ENCODE measurements around the gene GNPTG. TPM values are rescaled to one million over a fixed set of nuclear protein-coding genes. Genes with fewer than 3 reads are reported as not detected.

GNPTG gene
- total RNA-seq, 4 donors from 2014 or later = 20.6 to 37.5 (median 30.2) TPM

GRCh38 chr16:1385232-1385631 is 33.5 kb downstream of the GNPTG start:
- Histone ChIP-seq H3K36me3 (peaks cover 0 to 25% of the 10 kb centered on the region in 2 donors), H3K9me3 (no peaks in the 10 kb centered on the region), H3K4me3 (no peak overlapping the region), H3K4me1 (no peaks in the 10 kb centered on the region), H3K27me3 (no peaks in the 10 kb centered on the region), H3K27ac (no peak overlapping the region)
- no peak for DNase-seq
- TF ChIP-seq POLR2A (IDR thresholded peaks at IDR 0.05) (no peak), CTCF (IDR thresholded peaks at IDR 0.05 in 4 of 5, conservative IDR thresholded peaks at IDR 0.05 in 1 of 5) (no peak)
- intact Hi-C loops (cut with DNase I; ENCODE audit: low total_unique reads) (loop anchor here (5.0 kb wide), 1 partner anchor 343 kb away; no protein-coding TSS in a partner anchor), in situ Hi-C loops (cut with MboI; ENCODE audit: low sequenced_read_pairs in 4 of 4) (no loop called here)
- no peak for ATAC-seq

GRCh38 chr16:1387331-1387730 is 35.6 kb downstream of the GNPTG start:
- H3K9me3 ChIP-seq = no peaks in the 10 kb centered on the region
- H3K36me3 ChIP-seq = peaks cover 0 to 31% of the 10 kb centered on the region in 2 donors
- no peak for DNase-seq
- no peak overlapping the region for H3K4me3 ChIP-seq
- in situ Hi-C loops (cut with MboI; ENCODE audit: low sequenced_read_pairs in 4 of 4) = no loop called here
- no peak for ATAC-seq
- no peak overlapping the region for H3K27ac ChIP-seq
- H3K27me3 ChIP-seq = no peaks in the 10 kb centered on the region
- H3K4me1 ChIP-seq = no peaks in the 10 kb centered on the region
- intact Hi-C loops (cut with DNase I; ENCODE audit: low total_unique reads) = loop anchor here (5.0 kb wide), 1 partner anchor 345 kb away; no protein-coding TSS in a partner anchor
- no peak for TF ChIP-seq POLR2A (IDR thresholded peaks at IDR 0.05)
- TF ChIP-seq CTCF (IDR thresholded peaks at IDR 0.05 in 4 of 5, conservative IDR thresholded peaks at IDR 0.05 in 1 of 5) = no peak

- Histone ChIP-seq H3K36me3 (peaks cover 0 to 47% of the 10 kb centered on the region in 2 donors), H3K27ac (no peak overlapping the region), H3K27me3 (no peaks in the 10 kb centered on the region), H3K9me3 (no peaks in the 10 kb centered on the region), H3K4me3 (no peak overlapping the region), H3K4me1 (no peaks in the 10 kb centered on the region)
- no peak for TF ChIP-seq CTCF (IDR thresholded peaks at IDR 0.05 in 4 of 5, conservative IDR thresholded peaks at IDR 0.05 in 1 of 5)
- no peak for TF ChIP-seq POLR2A (IDR thresholded peaks at IDR 0.05)
- intact Hi-C loops (cut with DNase I; ENCODE audit: low total_unique reads) (loop anchor here (5.0 kb wide), 1 partner anchor 347 kb away; no protein-coding TSS in a partner anchor), in situ Hi-C loops (cut with MboI; ENCODE audit: low sequenced_read_pairs in 4 of 4) (no loop called here)
- no peak for DNase-seq
- ATAC-seq = no peak
These were observed 38.0 kb downstream of the GNPTG start for GRCh38 chr16:1389762-1390161.

- no peak for TF ChIP-seq CTCF (IDR thresholded peaks at IDR 0.05 in 4 of 5, conservative IDR thresholded peaks at IDR 0.05 in 1 of 5)
- TF ChIP-seq POLR2A (IDR thresholded peaks at IDR 0.05) = no peak
- Histone ChIP-seq H3K4me1 (no peaks in the 10 kb centered on the region), H3K4me3 (no peak overlapping the region), H3K27me3 (no peaks in the 10 kb centered on the region), H3K27ac (no peak overlapping the region), H3K36me3 (peaks cover 0 to 45% of the 10 kb centered on the region in 2 donors), H3K9me3 (no peaks in the 10 kb centered on the region)
- intact Hi-C loops (cut with DNase I; ENCODE audit: low total_unique reads) (no loop called here), in situ Hi-C loops (cut with MboI; ENCODE audit: low sequenced_read_pairs in 4 of 4) (no loop called here)
- ATAC-seq (no peak), DNase-seq (no peak)
These were observed 38.6 kb downstream of the GNPTG start for GRCh38 chr16:1390239-1390779.

- Histone ChIP-seq H3K36me3 (peaks cover 0 to 46% of the 10 kb centered on the region in 2 donors), H3K9me3 (no peaks in the 10 kb centered on the region), H3K4me1 (no peaks in the 10 kb centered on the region), H3K27ac (no peak overlapping the region), H3K27me3 (no peaks in the 10 kb centered on the region), H3K4me3 (no peak overlapping the region)
- TF ChIP-seq POLR2A (IDR thresholded peaks at IDR 0.05) (no peak), CTCF (IDR thresholded peaks at IDR 0.05 in 4 of 5, conservative IDR thresholded peaks at IDR 0.05 in 1 of 5) (no peak)
- DNase-seq = no peak
- intact Hi-C loops (cut with DNase I; ENCODE audit: low total_unique reads) = no loop called here
- ATAC-seq = no peak
- in situ Hi-C loops (cut with MboI; ENCODE audit: low sequenced_read_pairs in 4 of 4) = no loop called here
These were observed 41.1 kb downstream of the GNPTG start for GRCh38 chr16:1392826-1393225.

Data from gastrocnemius medialis (tissue), 4 donors.